HCT116 (cell line): ENCODE measurements around the gene MYPN.

Experiments used
- CEBPB ChIP-seq: IDR thresholded peaks from 2 replicates; pipeline ENCODE4 v1.6.1; 2012; ENCODE audit warnings: low read depth
- CTCF ChIP-seq, 3 experiments: fragments of 200-600 bp in 1 of 3; sonication (generic) in 1 of 3; IDR thresholded peaks in 2 of 3; conservative IDR thresholded peaks in 1 of 3; 2 replicates each; pipeline ENCODE4 v1.5.1; 2012 to 2017; ENCODE audit warnings: low read depth in 2 of 3, low read length in 2 of 3, antibody characterized with exemption in 1 of 3, borderline replicate concordance in 1 of 3, control low read depth in 1 of 3, mild to moderate bottlenecking in 1 of 3, mixed read lengths in 1 of 3, mixed run types in 1 of 3, moderate library complexity in 1 of 3; ENCODE audit not compliant: insufficient read depth in 1 of 3
- JUND ChIP-seq: IDR thresholded peaks from 2 replicates; pipeline ENCODE4 v1.6.1; 2012
- POLR2A ChIP-seq: IDR thresholded peaks from 2 replicates; pipeline ENCODE4 v1.7.0; 2011; ENCODE audit warnings: borderline replicate concordance; ENCODE audit not compliant: insufficient read depth, insufficient read length; ENCODE audit errors: extremely low read depth
- SIN3A ChIP-seq: IDR thresholded peaks from 2 replicates; pipeline ENCODE4 v1.6.1; 2012; ENCODE audit warnings: low read depth
- ZNF274 ChIP-seq: fragments of 200-500 bp; sonication (Bioruptor generic); IDR thresholded peaks from 2 replicates; pipeline ENCODE4 v1.6.1; 2014; ENCODE audit warnings: mild to moderate bottlenecking, low read depth, low read length, inconsistent platforms

DNA sequence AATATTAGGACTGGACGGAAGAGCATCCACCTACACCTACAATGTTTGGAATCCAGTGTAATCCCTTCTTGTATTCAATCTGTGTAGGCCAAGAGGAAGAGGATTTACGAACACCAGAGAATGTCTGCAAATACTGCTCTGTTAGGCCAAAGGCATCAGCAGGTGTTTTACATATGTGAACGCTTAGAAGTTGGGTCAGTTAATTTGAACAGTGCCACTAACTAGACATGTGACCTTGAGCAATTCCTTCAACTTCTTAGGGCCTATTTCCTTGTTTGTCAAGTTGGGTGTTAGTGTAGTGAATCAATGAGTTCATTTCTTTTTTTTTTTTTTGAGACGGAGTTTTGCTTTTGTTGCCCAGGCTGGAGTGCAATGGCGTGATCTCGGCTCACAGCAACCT, 35.4 kb downstream of the MYPN start:
- TF ChIP-seq POLR2A (no peak), CTCF (IDR thresholded peaks at IDR 0.05 in 2 of 3, conservative IDR thresholded peaks at IDR 0.05 in 1 of 3; ENCODE audit: borderline replicate concordance in 1 of 3, insufficient read depth in 1 of 3, low read depth in 2 of 3, low read length in 2 of 3) (no peak), CEBPB (no peak), ZNF274 (no peak), JUND (no peak), SIN3A (no peak)
